Type B pancreatic cell (in vitro differentiated cells): ENCODE results near the gene ANTXR2. TPM values are rescaled to one million over a fixed set of nuclear protein-coding genes. Genes with fewer than 3 reads are reported as not detected.
A peak's percentile ranks its signal among the peaks of the same experiment; 100 is the strongest.
"Not testable (repeated sequence)": the region's sequence is repeated elsewhere in the genome, so short reads cannot be mapped to it uniquely, and the experiment has no call there.

Experiments used
- DNase-seq: peaks from one replicate; pipeline ENCODE4 v3.0.0; 2021; ENCODE audit warnings: mixed read lengths; ENCODE audit not compliant: unreplicated experiment; ENCODE audit errors: extremely low spot score
- H3K27ac Mint-ChIP-seq: 2 replicates; pipeline ENCODE4 v1.8.0; 2021; ENCODE audit warnings: mild to moderate bottlenecking, mixed read lengths
- H3K27me3 Mint-ChIP-seq: 2 replicates; pipeline ENCODE4 v1.8.0; 2021; ENCODE audit warnings: mixed read lengths
- H3K36me3 Mint-ChIP-seq: 2 replicates; pipeline ENCODE4 v1.8.0; 2021; ENCODE audit warnings: mixed read lengths
- H3K4me1 Mint-ChIP-seq: one replicate; pipeline ENCODE4 v1.8.0; 2021; ENCODE audit warnings: mixed read lengths; ENCODE audit not compliant: unreplicated experiment
- H3K4me3 Mint-ChIP-seq: 2 replicates; pipeline ENCODE4 v1.8.0; 2021; ENCODE audit warnings: mild to moderate bottlenecking, mixed read lengths
- H3K9me3 Mint-ChIP-seq: 2 replicates; pipeline ENCODE4 v1.8.0; 2021; ENCODE audit warnings: mixed read lengths
- CTCF ChIP-seq: fragments of 200-600 bp; sonication (generic); conservative IDR thresholded peaks from 2 replicates; pipeline ENCODE4 v1.5.0; 2021; ENCODE audit warnings: antibody characterized with exemption, mild to moderate bottlenecking
- long read RNA-seq: library from polyadenylated mRNA; unstranded; transcript quantifications from one replicate; pipeline ENCODE4 v2.0.0, GENCODE V29; 2020
- total RNA-seq: library from RNA; stranded (reverse); gene quantifications from 2 replicates; pipeline ENCODE4 v1.2.1, GENCODE V29; 2021; ENCODE audit warnings: low replicate concordance

Gene ANTXR2
- 18.7 and 30.4 TPM in 2 replicates for total RNA-seq
- long read RNA-seq, full-length matches to known transcripts, result 5 of 13 reads
- long read RNA-seq, partial matches to known transcripts, result 3 of 13 reads
- long read RNA-seq, other reads (novel, unspliced or antisense), result 5 of 13 reads

GRCh38 chr4:80072744-80073472, at the start of gene ANTXR2:
Gene ANTXR2, minus strand, starts transcription at chr4:80073229. Its CDS starts 669 bp downstream, at chr4:80072560.
- peak; percentile 83 for DNase-seq
- H3K9me3 Mint-ChIP-seq, result no peaks in the 10 kb centered on the region

GRCh38 chr4:80121815-80122214, 48.8 kb upstream of the ANTXR2 start:
- not testable (repeated sequence) for H3K4me1 Mint-ChIP-seq, H3K36me3 Mint-ChIP-seq, H3K27ac Mint-ChIP-seq, DNase-seq, H3K4me3 Mint-ChIP-seq, H3K9me3 Mint-ChIP-seq
- H3K27me3 Mint-ChIP-seq, result peaks cover 15% of the 10 kb centered on the region

More at GRCh38 chr4:80072744-80073472, at the start of gene ANTXR2:
- TF ChIP-seq CTCF, result peak; percentile 3
- Mint-ChIP-seq H3K27me3 (peaks cover 15% of the 10 kb centered on the region), H3K4me1 (peaks cover 22% of the 10 kb centered on the region), H3K27ac (peak within 1 kb of the TSS; percentile 85), H3K36me3 (peaks cover 4% of the 10 kb centered on the region), H3K4me3 (peak within 1 kb of the TSS; percentile 96)

GRCh38 chr4:80119620-80120019, 46.6 kb upstream of the ANTXR2 start:
- H3K36me3 Mint-ChIP-seq, H3K27ac Mint-ChIP-seq, H3K4me3 Mint-ChIP-seq, H3K4me1 Mint-ChIP-seq, DNase-seq, H3K9me3 Mint-ChIP-seq: not testable (repeated sequence)
- peaks cover 18% of the 10 kb centered on the region for H3K27me3 Mint-ChIP-seq

GRCh38 chr4:80116516-80116915, 43.5 kb upstream of the ANTXR2 start:
- Mint-ChIP-seq H3K27me3 (peaks cover 18% of the 10 kb centered on the region), H3K27ac (no peak overlapping the region), H3K4me1 (no peaks in the 10 kb centered on the region), H3K4me3 (no peak overlapping the region), H3K36me3 (no peaks in the 10 kb centered on the region), H3K9me3 (peaks cover 8% of the 10 kb centered on the region)
- no peak for DNase-seq
- no peak for TF ChIP-seq CTCF

- no peaks in the 10 kb centered on the region for H3K36me3 Mint-ChIP-seq
- DNase-seq, result no peak
- H3K9me3 Mint-ChIP-seq, result peaks cover 8% of the 10 kb centered on the region
- no peaks in the 10 kb centered on the region for H3K4me1 Mint-ChIP-seq
- no peak for TF ChIP-seq CTCF
- H3K27ac Mint-ChIP-seq, result no peak overlapping the region
- H3K4me3 Mint-ChIP-seq, result no peak overlapping the region
- peaks cover 18% of the 10 kb centered on the region for H3K27me3 Mint-ChIP-seq
These were observed 42.5 kb upstream of the ANTXR2 start for GRCh38 chr4:80115368-80116181.

- H3K27me3 Mint-ChIP-seq, result peaks cover 17% of the 10 kb centered on the region
- H3K36me3 Mint-ChIP-seq, result no peaks in the 10 kb centered on the region
- no peak for DNase-seq
- no peak overlapping the region for H3K4me3 Mint-ChIP-seq
- no peaks in the 10 kb centered on the region for H3K4me1 Mint-ChIP-seq
- peaks cover 8% of the 10 kb centered on the region for H3K9me3 Mint-ChIP-seq
- no peak overlapping the region for H3K27ac Mint-ChIP-seq
- no peak for TF ChIP-seq CTCF
These were observed 41.8 kb upstream of the ANTXR2 start for GRCh38 chr4:80114732-80115265.
